HepG2 (cell line): ENCODE data around the gene CDCP2. TPM values are rescaled to one million over a fixed set of nuclear protein-coding genes. Genes with fewer than 3 reads are reported as not detected.

ENCODE experiments used
- ATAC-seq: fragments of 200-7000 bp; cut with Tn5 transposase; 3 replicates; pipeline ENCODE4 v1.9.1; 2020; ENCODE audit warnings: mild to moderate bottlenecking, moderate library complexity
- BruUV-seq: library from RNA; stranded (reverse); fragments of 400-500 nt; replicated peaks from 2 replicates; lab custom pipeline; 2021; lab: Mats Ljungman, UMichigan
- CTCF ChIA-PET: fragments of 300-600 bp; formaldehyde crosslinking; extraction: SDS; loops from one replicate; lab custom pipeline; 2021; ENCODE audit warnings: low total read pairs, inconsistent platforms, low intra/inter-chr PET ratio; lab: Yijun Ruan, JAX
- POLR2A ChIA-PET: fragments of 350-600 bp; sonication (Branson Sonifier 250); formaldehyde crosslinking; loops from one replicate; lab custom pipeline; 2020; ENCODE audit warnings: antibody characterized with exemption, inconsistent platforms; lab: Yijun Ruan, JAX
- DNase-seq: peaks from one replicate; pipeline ENCODE4 v3.0.0-alpha.2; 2015; ENCODE audit warnings: low spot score
- FAIRE-seq: peaks from 3 replicates; lab custom pipeline; 2011; peaks lifted over from hg19 to GRCh38; lab: Jason Lieb, UNC
- H2AFZ ChIP-seq: one replicate; pipeline ENCODE4 v1.6.1; 2011; ENCODE audit warnings: low read length, inconsistent platforms
- H3K27ac ChIP-seq: fragments of 300-600 bp; 3 replicates; pipeline ENCODE4 v1.8.0; 2011; ENCODE audit warnings: mixed run types, mild to moderate bottlenecking, mixed read lengths, low read length, inconsistent platforms; ENCODE audit not compliant: insufficient read depth; ENCODE audit errors: extremely low read length
- H3K27me3 ChIP-seq, 2 experiments: fragments of 200-600 bp in 1 of 2; 2 replicates in 1 of 2; 3 replicates in 1 of 2; pipeline versions ENCODE4 v1.6.0 to v1.8.0; 2011; ENCODE audit warnings: low read length in 2 of 2, mild to moderate bottlenecking in 2 of 2, moderate library complexity in 2 of 2, inconsistent platforms in 1 of 2; ENCODE audit not compliant: insufficient read depth in 2 of 2, control insufficient read depth in 1 of 2
- H3K36me3 ChIP-seq, 2 experiments: fragments of 200-600 bp in 1 of 2; replicated peaks in 1 of 2; 2 replicates in 1 of 2; 3 replicates in 1 of 2; pipeline versions ENCODE4 v1.5.1 to v1.8.0; 2011; ENCODE audit warnings: low read length in 2 of 2, inconsistent platforms in 1 of 2; ENCODE audit not compliant: insufficient read depth in 2 of 2, control insufficient read depth in 1 of 2
- H3K4me1 ChIP-seq: 2 replicates; pipeline ENCODE4 v1.5.1; 2012; ENCODE audit warnings: low read length, inconsistent platforms; ENCODE audit not compliant: insufficient read depth
- H3K4me2 ChIP-seq: 2 replicates; pipeline ENCODE4 v1.6.0; 2011; ENCODE audit warnings: low read depth, low read length, inconsistent platforms
- H3K4me3 ChIP-seq, 3 experiments: fragments of 200-600 bp in 1 of 3; sonication (generic), shearing (Covaris generic) in 1 of 3; replicated peaks in 1 of 3; 2 replicates each; pipeline ENCODE4 v1.5.1; 2011 to 2016; ENCODE audit warnings: low read length in 3 of 3, inconsistent platforms in 2 of 3, low read depth in 2 of 3, mild to moderate bottlenecking in 2 of 3, control low read depth in 1 of 3, mixed read lengths in 1 of 3; ENCODE audit not compliant: insufficient read depth in 1 of 3
- H3K79me2 ChIP-seq: one replicate; pipeline ENCODE4 v1.6.1; 2011; ENCODE audit warnings: low read length, inconsistent platforms; ENCODE audit not compliant: insufficient read depth
- H3K9ac ChIP-seq: 2 replicates; pipeline ENCODE4 v1.6.0; 2011; ENCODE audit warnings: mild to moderate bottlenecking, low read depth, low read length, inconsistent platforms; ENCODE audit not compliant: insufficient read depth
- H3K9me3 ChIP-seq: 2 replicates; pipeline ENCODE4 v1.5.1; 2012; ENCODE audit warnings: mild to moderate bottlenecking, low read length
- H4K20me1 ChIP-seq: 2 replicates; pipeline ENCODE4 v1.6.0; 2011; ENCODE audit warnings: inconsistent platforms, mild to moderate bottlenecking, low read length, moderate library complexity; ENCODE audit not compliant: insufficient read depth
- DMTF1 ChIP-seq: sonication (generic); formaldehyde crosslinking; IDR thresholded peaks from 2 replicates; pipeline ENCODE4 v1.4.0; 2020; ENCODE audit warnings: mild to moderate bottlenecking, missing genetic modification reagents
- DRAP1 ChIP-seq: IDR thresholded peaks from 2 replicates; pipeline ENCODE4 v1.6.1; 2016; ENCODE audit warnings: missing genetic modification reagents, missing compliant biosample characterization
- ELK4 ChIP-seq: sonication (generic); formaldehyde crosslinking; IDR thresholded peaks from 2 replicates; pipeline ENCODE4 v1.9.0; 2021; ENCODE audit warnings: missing genetic modification reagents, borderline replicate concordance
- LCORL ChIP-seq, 2 experiments: fragments of 450-650 bp in 1 of 2; sonication (generic) in 1 of 2; formaldehyde crosslinking in 1 of 2; IDR thresholded peaks; 2 replicates each; pipeline versions ENCODE4 v1.5.0 to v1.6.1; 2017 to 2020; ENCODE audit warnings: antibody characterized with exemption in 1 of 2, missing genetic modification reagents in 1 of 2
- NKX3-1 ChIP-seq: sonication (generic); formaldehyde crosslinking; IDR thresholded peaks from 2 replicates; pipeline ENCODE4 v1.5.0; 2020; ENCODE audit warnings: missing genetic modification reagents
- RFX5 ChIP-seq: IDR thresholded peaks from 2 replicates; pipeline ENCODE4 v1.6.1; 2011; ENCODE audit warnings: low read depth, low read length, improper control_type of control experiment
- SIX1 ChIP-seq: sonication (generic); formaldehyde crosslinking; IDR thresholded peaks from 2 replicates; pipeline ENCODE4 v1.4.0; 2020; ENCODE audit warnings: missing genetic modification reagents, borderline replicate concordance
- TAF15 ChIP-seq: fragments of 200-400 bp; formaldehyde crosslinking; IDR thresholded peaks from one replicate; pipeline ENCODE4 v1.6.1; 2018; ENCODE audit warnings: mild to moderate bottlenecking, low read depth, low read length; ENCODE audit not compliant: poor library complexity, severe bottlenecking
- THAP11 ChIP-seq: IDR thresholded peaks from 2 replicates; pipeline ENCODE4 v1.6.1; 2016; ENCODE audit warnings: missing biosample characterization, missing genetic modification reagents
- ZNF34 ChIP-seq: sonication (generic); formaldehyde crosslinking; IDR thresholded peaks from 2 replicates; pipeline ENCODE4 v1.4.0; 2020; ENCODE audit warnings: mild to moderate bottlenecking, missing genetic modification reagents, borderline replicate concordance
- ZNF878 ChIP-seq: sonication (generic); formaldehyde crosslinking; IDR thresholded peaks from 2 replicates; pipeline ENCODE4 v1.8.1; 2023; ENCODE audit warnings: mild to moderate bottlenecking, missing genetic modification reagents, moderate library complexity
- WGBS: methylation state at CpG from one replicate; pipeline ENCODE4 v1.1.6; 2017; ENCODE audit warnings: low lambda C conversion rate; 5-methylcytosine and 5-hydroxymethylcytosine counted together
- in situ Hi-C: cut with HindIII; loops from 2 replicates; pipeline ENCODE4 v1.10.0; 2017; ENCODE audit warnings: low pct_unique_long_range_greater_than_20kb; ENCODE audit not compliant: extremely low pct_ligation_motif_present
- intact Hi-C: fragments of 100-400 bp; cut with micrococcal nuclease; formaldehyde crosslinking; loops from one replicate; pipeline ENCODE4 v1.10.0; 2022; ENCODE audit not compliant: unreplicated experiment
- polyA plus RNA-seq, 8 experiments: library from polyadenylated mRNA; depleted of rRNA in 3 of 8; stranded (reverse) in 7 of 8; unstranded in 1 of 8; fragments of >200 nt; fragmentation: Illumina TruSeq in 4 of 8; extraction: Trizol in 4 of 8; gene quantifications; 2 replicates each; pipeline versions ENCODE4 v1.2.1 to v1.2.3, GENCODE V29; 2011 to 2016; ENCODE audit warnings: low read depth in 4 of 8, missing spikeins in 1 of 8, mixed read lengths in 1 of 8; ENCODE audit not compliant: insufficient read depth in 1 of 8
- total RNA-seq, 5 experiments: library from RNA; depleted of rRNA; stranded (reverse); fragments of >200 nt; fragmentation: Illumina TruSeq; extraction: Trizol; gene quantifications; 2 replicates each; pipeline ENCODE4 v1.2.3, GENCODE V29; 2016; ENCODE audit warnings: low read depth in 1 of 5
- TF ChIP-seq, protein P1 (sequence below): sonication (generic); formaldehyde crosslinking; IDR thresholded peaks from 2 replicates; pipeline ENCODE4 v1.8.0; 2022; ENCODE audit warnings: mild to moderate bottlenecking, missing genetic modification reagents; ENCODE audit not compliant: insufficient replicate concordance

The CDCP2 gene
- total and polyA plus RNA-seq, 2 of the 13 experiments (the other 11 are each of a cell fraction or from before 2014, with no cell fraction given) = not detected

- no peak overlapping the region for H3K9ac ChIP-seq
- H3K4me3 ChIP-seq = no peak overlapping the region
- WGBS = 60% methylated on average over 1 of the region's 1 CpG
- ChIA-PET POLR2A (no interaction called here), CTCF (no interaction called here)
- ATAC-seq = no peak
- H3K9me3 ChIP-seq = no peaks in the 10 kb centered on the region
- TF ChIP-seq ZNF878 (CRISPR knock-in tag) (no peak), TAF15 (no peak), DRAP1 (CRISPR knock-in tag) (no peak), RFX5 (no peak), SIX1 (CRISPR knock-in tag) (no peak), LCORL (IDR thresholded peaks at IDR 0.05) (no peak), LCORL (CRISPR knock-in tag; IDR thresholded peaks at IDR 0.05) (no peak), THAP11 (CRISPR knock-in tag) (no peak), ZNF34 (CRISPR knock-in tag) (no peak), DMTF1 (CRISPR knock-in tag) (no peak), NKX3-1 (CRISPR knock-in tag) (no peak), ELK4 (CRISPR knock-in tag) (no peak)
- TF ChIP-seq, protein P1, sequence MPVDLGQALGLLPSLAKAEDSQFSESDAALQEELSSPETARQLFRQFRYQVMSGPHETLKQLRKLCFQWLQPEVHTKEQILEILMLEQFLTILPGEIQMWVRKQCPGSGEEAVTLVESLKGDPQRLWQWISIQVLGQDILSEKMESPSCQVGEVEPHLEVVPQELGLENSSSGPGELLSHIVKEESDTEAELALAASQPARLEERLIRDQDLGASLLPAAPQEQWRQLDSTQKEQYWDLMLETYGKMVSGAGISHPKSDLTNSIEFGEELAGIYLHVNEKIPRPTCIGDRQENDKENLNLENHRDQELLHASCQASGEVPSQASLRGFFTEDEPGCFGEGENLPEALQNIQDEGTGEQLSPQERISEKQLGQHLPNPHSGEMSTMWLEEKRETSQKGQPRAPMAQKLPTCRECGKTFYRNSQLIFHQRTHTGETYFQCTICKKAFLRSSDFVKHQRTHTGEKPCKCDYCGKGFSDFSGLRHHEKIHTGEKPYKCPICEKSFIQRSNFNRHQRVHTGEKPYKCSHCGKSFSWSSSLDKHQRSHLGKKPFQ (CRISPR knock-in tag) = no peak
- BruUV-seq = no TSS peak
- in situ Hi-C loops (no loop called here), intact Hi-C loops (no loop called here)
- no peaks in the 10 kb centered on the region for H3K79me2 ChIP-seq
- H4K20me1 ChIP-seq = no peaks in the 10 kb centered on the region
- DNase-seq = no peak
- no peak for FAIRE-seq
- no peak overlapping the region for H3K27ac ChIP-seq
- H2AFZ ChIP-seq = no peak overlapping the region
- no peaks in the 10 kb centered on the region for H3K36me3 ChIP-seq
- H3K4me1 ChIP-seq = peaks cover 27% of the 10 kb centered on the region
- H3K4me2 ChIP-seq = no peak overlapping the region
- peaks cover 0 to 13% of the 10 kb centered on the region in 2 experiments; a peak in 3 of 5 replicates for H3K27me3 ChIP-seq
These were observed 13.8 kb downstream of the CDCP2 start for GRCh38 chr1:54138994-54139393.
